HEK293 (cell line): ENCODE data around the gene PTP4A2.

Source experiments
- CTCF ChIA-PET: fragments of 350-600 bp; formaldehyde crosslinking; extraction: SDS; loops from one replicate; lab custom pipeline; 2021; ENCODE audit warnings: antibody characterized with exemption; lab: Yijun Ruan, JAX
- POLR2A ChIA-PET: fragments of 300-600 bp; formaldehyde crosslinking; extraction: SDS; loops from one replicate; lab custom pipeline; 2020; ENCODE audit warnings: antibody characterized with exemption, inconsistent platforms; lab: Yijun Ruan, JAX
- H3K27ac ChIP-seq: fragments of 200-500 bp; sonication (Bioruptor generic); 2 replicates; pipeline ENCODE4 v1.5.1; 2014; ENCODE audit warnings: low read depth, low read length, control low read depth, inconsistent platforms; ENCODE audit errors: extremely low read depth
- H3K36me3 ChIP-seq, 2 experiments: fragments of 200-500 bp in 1 of 2; sonication (Bioruptor generic) in 1 of 2; 1 replicate in 1 of 2; 2 replicates in 1 of 2; pipeline ENCODE4 v1.5.1; 2014 to 2017; ENCODE audit warnings: inconsistent platforms in 2 of 2, low read length in 2 of 2; ENCODE audit not compliant: control insufficient read depth in 2 of 2, insufficient read depth in 1 of 2
- H3K4me1 ChIP-seq: fragments of 200-500 bp; sonication (Bioruptor generic); 2 replicates; pipeline ENCODE4 v1.5.1; 2014; ENCODE audit warnings: mild to moderate bottlenecking, low read length, inconsistent platforms; ENCODE audit not compliant: control insufficient read depth, insufficient read depth
- H3K4me3 ChIP-seq: 2 replicates; pipeline ENCODE4 v1.5.1; 2011; ENCODE audit warnings: low read depth, mild to moderate bottlenecking, control low read depth, low read length, moderate library complexity
- H3K9me3 ChIP-seq: fragments of 200-500 bp; sonication (Bioruptor generic); 2 replicates; pipeline ENCODE4 v1.5.1; 2014; ENCODE audit warnings: low read depth, low read length, inconsistent platforms; ENCODE audit not compliant: control insufficient read depth, insufficient read depth
- GLI4 ChIP-seq: fragments of 450-650 bp; formaldehyde crosslinking; IDR thresholded peaks from 2 replicates; pipeline ENCODE4 v1.5.1; 2016; ENCODE audit warnings: missing biosample characterization, missing genetic modification characterization
- GLIS2 ChIP-seq: fragments of 450-650 bp; formaldehyde crosslinking; IDR thresholded peaks from 2 replicates; pipeline ENCODE4 v1.5.1; 2016; ENCODE audit warnings: missing biosample characterization, missing genetic modification characterization
- KLF1 ChIP-seq: fragments of 450-650 bp; formaldehyde crosslinking; IDR thresholded peaks from 2 replicates; pipeline ENCODE4 v1.5.1; 2016; ENCODE audit warnings: missing biosample characterization, missing genetic modification characterization
- MEIS1 ChIP-seq: sonication (generic); formaldehyde crosslinking; IDR thresholded peaks from 2 replicates; pipeline ENCODE4 v1.8.1; 2022; ENCODE audit warnings: missing genetic modification reagents, mild to moderate bottlenecking, borderline replicate concordance
- MZF1 ChIP-seq: fragments of 450-650 bp; formaldehyde crosslinking; IDR thresholded peaks from 2 replicates; pipeline ENCODE4 v1.5.1; 2017; ENCODE audit warnings: missing biosample characterization, missing genetic modification characterization, borderline replicate concordance
- PRDM1 ChIP-seq: fragments of 450-650 bp; formaldehyde crosslinking; IDR thresholded peaks from 2 replicates; pipeline ENCODE4; 2016; ENCODE audit warnings: missing biosample characterization, missing genetic modification characterization
- ZBTB17 ChIP-seq: fragments of 450-650 bp; formaldehyde crosslinking; IDR thresholded peaks from 2 replicates; pipeline ENCODE4 v1.5.1; 2016; ENCODE audit warnings: missing biosample characterization, missing genetic modification characterization
- ZBTB8A ChIP-seq: fragments of 450-650 bp; formaldehyde crosslinking; IDR thresholded peaks from 2 replicates; pipeline ENCODE4 v1.5.1; 2016; ENCODE audit warnings: missing biosample characterization, missing genetic modification characterization
- ZNF16 ChIP-seq: fragments of 450-650 bp; formaldehyde crosslinking; IDR thresholded peaks from 2 replicates; pipeline ENCODE4 v1.5.1; 2016; ENCODE audit warnings: low read depth, missing biosample characterization, missing genetic modification characterization
- ZNF202 ChIP-seq: fragments of 450-650 bp; formaldehyde crosslinking; IDR thresholded peaks from 2 replicates; pipeline ENCODE4 v1.5.1; 2016; ENCODE audit warnings: missing biosample characterization, missing genetic modification characterization, borderline replicate concordance
- ZNF335 ChIP-seq: fragments of 450-650 bp; formaldehyde crosslinking; conservative IDR thresholded peaks from 2 replicates; pipeline ENCODE4 v1.5.1; 2016; ENCODE audit warnings: missing biosample characterization, missing genetic modification characterization
- ZNF510 ChIP-seq: fragments of 450-650 bp; formaldehyde crosslinking; IDR thresholded peaks from 2 replicates; pipeline ENCODE4 v1.5.1; 2018; ENCODE audit warnings: mild to moderate bottlenecking, missing genetic modification characterization, missing biosample characterization; ENCODE audit not compliant: insufficient replicate concordance
- ZNF514 ChIP-seq: fragments of 450-650 bp; formaldehyde crosslinking; IDR thresholded peaks from 2 replicates; pipeline ENCODE4 v1.5.1; 2016; ENCODE audit warnings: missing biosample characterization, missing genetic modification characterization
- ZNF560 ChIP-seq: fragments of 450-650 bp; formaldehyde crosslinking; IDR thresholded peaks from 2 replicates; pipeline ENCODE4 v1.5.1; 2017; ENCODE audit warnings: missing biosample characterization, missing genetic modification characterization, borderline replicate concordance
- ZNF600 ChIP-seq: fragments of 450-650 bp; formaldehyde crosslinking; IDR thresholded peaks from 2 replicates; pipeline ENCODE4 v1.5.1; 2016; ENCODE audit warnings: missing biosample characterization, missing genetic modification characterization
- ZNF660 ChIP-seq: fragments of 450-650 bp; IDR thresholded peaks from 2 replicates; pipeline ENCODE4 v1.5.1; 2018; ENCODE audit warnings: missing biosample characterization, mild to moderate bottlenecking, missing genetic modification characterization
- ZNF670 ChIP-seq: fragments of 450-650 bp; formaldehyde crosslinking; IDR thresholded peaks from 2 replicates; pipeline ENCODE4 v1.5.1; 2016; ENCODE audit warnings: missing biosample characterization, missing genetic modification characterization, low read depth
- ZNF830 ChIP-seq: fragments of 450-650 bp; IDR thresholded peaks from 2 replicates; pipeline ENCODE4 v1.5.0; 2018; ENCODE audit warnings: missing biosample characterization, missing genetic modification characterization, low read depth, mild to moderate bottlenecking, moderate library complexity
- TF ChIP-seq, protein P1 (sequence below): fragments of 450-650 bp; formaldehyde crosslinking; IDR thresholded peaks from 2 replicates; pipeline ENCODE4 v1.5.1; 2016; ENCODE audit warnings: missing biosample characterization, missing genetic modification characterization
- TF ChIP-seq, protein P2 (sequence below): fragments of 450-650 bp; formaldehyde crosslinking; IDR thresholded peaks from 2 replicates; pipeline ENCODE4 v1.5.1; 2016; ENCODE audit warnings: missing biosample characterization, missing genetic modification characterization

Gene PTP4A2

DNA sequence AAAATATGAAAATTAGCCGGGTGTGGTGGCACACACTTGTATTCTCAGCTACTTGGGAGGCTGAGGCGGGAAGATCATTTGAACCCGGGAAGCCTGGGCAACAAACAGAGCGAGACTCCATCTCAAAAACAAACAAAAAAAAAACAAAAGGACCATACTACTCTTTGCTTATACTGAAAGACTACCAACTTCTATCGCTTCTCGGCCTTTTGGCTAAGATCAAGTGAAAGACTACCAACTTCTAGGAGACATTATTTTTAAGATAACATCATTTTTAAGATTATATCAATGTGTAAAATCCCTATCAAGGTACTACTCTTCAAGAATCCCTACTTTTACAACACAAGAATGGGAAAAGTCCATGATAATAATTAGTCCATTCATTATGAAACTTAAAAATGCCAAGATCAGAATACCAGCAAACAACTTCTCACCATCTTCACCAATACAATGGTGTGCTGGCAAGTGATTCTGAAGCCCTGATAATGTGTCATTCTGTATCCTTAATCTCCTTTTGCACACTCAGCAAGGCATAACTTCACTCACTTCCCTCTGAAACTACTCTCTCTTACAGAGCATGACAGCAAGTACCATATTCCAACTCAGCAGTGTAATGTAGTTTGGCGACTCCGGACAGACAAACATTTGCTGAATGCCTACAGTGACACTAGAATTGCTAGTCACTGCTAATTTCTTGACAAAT, 1.7 kb downstream of the PTP4A2 start:
- peak overlapping the region; percentile 88 for H3K27ac ChIP-seq
- POLR2A ChIA-PET: interaction anchor here (1.9 kb wide), 1 partner anchor 32 kb away, joined by 5 read pairs; no protein-coding TSS in a partner anchor
- TF ChIP-seq, protein P1, sequence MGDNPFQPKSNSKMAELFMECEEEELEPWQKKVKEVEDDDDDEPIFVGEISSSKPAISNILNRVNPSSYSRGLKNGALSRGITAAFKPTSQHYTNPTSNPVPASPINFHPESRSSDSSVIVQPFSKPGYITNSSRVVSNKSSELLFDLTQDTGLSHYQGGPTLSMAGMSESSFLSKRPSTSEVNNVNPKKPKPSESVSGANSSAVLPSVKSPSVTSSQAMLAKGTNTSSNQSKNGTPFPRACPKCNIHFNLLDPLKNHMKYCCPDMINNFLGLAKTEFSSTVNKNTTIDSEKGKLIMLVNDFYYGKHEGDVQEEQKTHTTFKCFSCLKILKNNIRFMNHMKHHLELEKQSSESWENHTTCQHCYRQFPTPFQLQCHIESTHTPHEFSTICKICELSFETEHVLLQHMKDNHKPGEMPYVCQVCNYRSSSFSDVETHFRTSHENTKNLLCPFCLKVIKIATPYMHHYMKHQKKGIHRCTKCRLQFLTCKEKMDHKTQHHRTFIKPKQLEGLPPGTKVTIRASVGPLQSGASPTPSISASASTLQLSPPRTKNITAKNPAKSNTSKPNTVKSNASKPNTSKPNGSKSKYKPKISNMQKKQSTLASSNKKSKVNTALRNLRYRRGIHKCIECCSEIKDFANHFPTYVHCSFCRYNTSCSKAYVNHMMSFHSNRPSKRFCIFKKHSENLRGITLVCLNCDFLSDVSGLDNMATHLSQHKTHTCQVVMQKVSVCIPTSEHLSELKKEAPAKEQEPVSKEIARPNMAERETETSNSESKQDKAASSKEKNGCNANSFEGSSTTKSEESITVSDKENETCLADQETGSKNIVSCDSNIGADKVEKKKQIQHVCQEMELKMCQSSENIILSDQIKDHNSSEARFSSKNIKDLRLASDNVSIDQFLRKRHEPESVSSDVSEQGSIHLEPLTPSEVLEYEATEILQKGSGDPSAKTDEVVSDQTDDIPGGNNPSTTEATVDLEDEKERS (tag by site-specific recombination): no peak
- TF ChIP-seq ZBTB8A (tag by site-specific recombination): no peak
- TF ChIP-seq ZNF660 (tag by site-specific recombination): no peak
- no peak for TF ChIP-seq MEIS1
- TF ChIP-seq GLI4: no peak
- no peak for TF ChIP-seq ZNF16
- TF ChIP-seq MZF1: peak; percentile 49; the same call in 1 of the 2 replicates
- no peak for TF ChIP-seq ZNF670 (tag by site-specific recombination)
- TF ChIP-seq ZNF335 (tag by site-specific recombination): no peak
- TF ChIP-seq ZNF560 (tag by site-specific recombination): no peak
- TF ChIP-seq ZNF830 (tag by site-specific recombination): no peak
- peak; percentile 98 for TF ChIP-seq ZNF600
- no peak for TF ChIP-seq ZNF514 (tag by site-specific recombination)
- no peak for TF ChIP-seq ZNF510
- no peak for TF ChIP-seq ZNF202 (tag by site-specific recombination)
- peak; percentile 62 for TF ChIP-seq PRDM1 (tag by site-specific recombination)
- no peak for TF ChIP-seq GLIS2
- TF ChIP-seq KLF1 (tag by site-specific recombination): no peak
- TF ChIP-seq, protein P2, sequence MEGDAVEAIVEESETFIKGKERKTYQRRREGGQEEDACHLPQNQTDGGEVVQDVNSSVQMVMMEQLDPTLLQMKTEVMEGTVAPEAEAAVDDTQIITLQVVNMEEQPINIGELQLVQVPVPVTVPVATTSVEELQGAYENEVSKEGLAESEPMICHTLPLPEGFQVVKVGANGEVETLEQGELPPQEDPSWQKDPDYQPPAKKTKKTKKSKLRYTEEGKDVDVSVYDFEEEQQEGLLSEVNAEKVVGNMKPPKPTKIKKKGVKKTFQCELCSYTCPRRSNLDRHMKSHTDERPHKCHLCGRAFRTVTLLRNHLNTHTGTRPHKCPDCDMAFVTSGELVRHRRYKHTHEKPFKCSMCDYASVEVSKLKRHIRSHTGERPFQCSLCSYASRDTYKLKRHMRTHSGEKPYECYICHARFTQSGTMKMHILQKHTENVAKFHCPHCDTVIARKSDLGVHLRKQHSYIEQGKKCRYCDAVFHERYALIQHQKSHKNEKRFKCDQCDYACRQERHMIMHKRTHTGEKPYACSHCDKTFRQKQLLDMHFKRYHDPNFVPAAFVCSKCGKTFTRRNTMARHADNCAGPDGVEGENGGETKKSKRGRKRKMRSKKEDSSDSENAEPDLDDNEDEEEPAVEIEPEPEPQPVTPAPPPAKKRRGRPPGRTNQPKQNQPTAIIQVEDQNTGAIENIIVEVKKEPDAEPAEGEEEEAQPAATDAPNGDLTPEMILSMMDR (tag by site-specific recombination): no peak
- TF ChIP-seq ZBTB17 (tag by site-specific recombination): peak; percentile 54

More for the DNA sequence above, 1.7 kb downstream of the PTP4A2 start:
- Histone ChIP-seq H3K4me1 (peaks cover 40% of the 10 kb centered on the region), H3K4me3 (peak overlapping the region; percentile 97), H3K36me3 (no peaks in the 10 kb centered on the region), H3K9me3 (no peaks in the 10 kb centered on the region)
- CTCF ChIA-PET: interaction anchor here (0.7 kb wide), 1 partner anchor 39 kb away, joined by 3 read pairs; no protein-coding TSS in a partner anchor
